ENCODE data around the gene LATS1.

The LATS1 gene

GRCh38 chr6:149723771-149724417, 6.0 kb upstream of the LATS1 start:
- H3K36me3 Mint-ChIP-seq (ENCODE audit: low read depth) = peaks cover 31% of the 10 kb centered on the region
- H3K4me1 Mint-ChIP-seq = no peaks in the 10 kb centered on the region
- no peak overlapping the region for H3K4me3 Mint-ChIP-seq
- no peaks in the 10 kb centered on the region for H3K9me3 Mint-ChIP-seq
- no peak overlapping the region for H3K27ac Mint-ChIP-seq
- TF ChIP-seq CTCF (IDR thresholded peaks at IDR 0.05; ENCODE audit: unreplicated experiment in 3 of 3) = peak; percentile 54 to 58 (median 56)
- no peaks in the 10 kb centered on the region for H3K27me3 Mint-ChIP-seq (ENCODE audit: low read depth)

- TF ChIP-seq CTCF (IDR thresholded peaks at IDR 0.05; ENCODE audit: unreplicated experiment in 3 of 3) = no peak
- H3K36me3 Mint-ChIP-seq (ENCODE audit: low read depth) = peaks cover 25% of the 10 kb centered on the region
- H3K27me3 Mint-ChIP-seq (ENCODE audit: low read depth) = no peaks in the 10 kb centered on the region
- no peaks in the 10 kb centered on the region for H3K9me3 Mint-ChIP-seq
- H3K27ac Mint-ChIP-seq = no peak overlapping the region
- peaks cover 3% of the 10 kb centered on the region for H3K4me1 Mint-ChIP-seq
- H3K4me3 Mint-ChIP-seq = no peak overlapping the region
These were observed 5.4 kb upstream of the LATS1 start for GRCh38 chr6:149723262-149723661.

DNA sequence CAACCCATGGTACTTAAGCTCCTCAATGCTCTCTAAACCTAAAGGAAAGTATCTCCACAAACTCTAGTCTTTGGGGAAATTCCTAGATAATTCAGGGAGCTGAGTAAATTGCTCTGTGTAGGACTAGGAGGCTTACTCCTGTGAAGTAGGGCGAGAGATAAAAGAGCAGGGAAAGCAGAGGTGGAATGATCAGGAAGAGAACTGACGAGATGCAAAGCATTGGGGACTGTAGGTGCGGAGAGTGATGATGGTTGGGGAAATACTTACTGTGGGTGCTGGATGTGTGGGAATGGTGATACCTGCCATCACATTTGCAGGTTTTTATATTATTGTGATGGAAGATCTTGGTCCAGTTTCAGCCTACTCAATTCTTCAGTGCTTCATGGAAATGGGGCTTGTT, 1.6 kb upstream of the LATS1 start:
- Mint-ChIP-seq H3K4me3 (peak overlapping the region; percentile 68 to 76 (median 68)), H3K27me3 (ENCODE audit: low read depth) (no peaks in the 10 kb centered on the region), H3K4me1 (peaks cover 22% of the 10 kb centered on the region), H3K27ac (peak overlapping the region; percentile 17 to 86 (median 84)), H3K9me3 (no peaks in the 10 kb centered on the region), H3K36me3 (ENCODE audit: low read depth) (peaks cover 8% of the 10 kb centered on the region)
- TF ChIP-seq CTCF (IDR thresholded peaks at IDR 0.05; ENCODE audit: unreplicated experiment in 3 of 3) = no peak

- Mint-ChIP-seq H3K4me1 (peaks cover 22% of the 10 kb centered on the region), H3K27ac (peak overlapping the region; percentile 96 to 98 (median 96)), H3K4me3 (peak overlapping the region; percentile 86 to 91 (median 90)), H3K27me3 (ENCODE audit: low read depth) (no peaks in the 10 kb centered on the region), H3K36me3 (ENCODE audit: low read depth) (peaks cover 12% of the 10 kb centered on the region), H3K9me3 (no peaks in the 10 kb centered on the region)
- no peak for TF ChIP-seq CTCF (IDR thresholded peaks at IDR 0.05; ENCODE audit: unreplicated experiment in 3 of 3)
These were observed 680 bp downstream of the LATS1 start for GRCh38 chr6:149717255-149717587.

- H3K4me3 Mint-ChIP-seq = peak overlapping the region; percentile 86 to 91 (median 90)
These were observed 1.5 kb downstream of the LATS1 start for GRCh38 chr6:149716181-149716963.

More at GRCh38 chr6:149716181-149716963, 1.5 kb downstream of the LATS1 start:
- Mint-ChIP-seq H3K9me3 (no peaks in the 10 kb centered on the region), H3K4me1 (peaks cover 22% of the 10 kb centered on the region), H3K27ac (peak overlapping the region; percentile 81 to 96 (median 96)), H3K27me3 (ENCODE audit: low read depth) (no peaks in the 10 kb centered on the region), H3K36me3 (ENCODE audit: low read depth) (peaks cover 16% of the 10 kb centered on the region)
- no peak for TF ChIP-seq CTCF (IDR thresholded peaks at IDR 0.05; ENCODE audit: unreplicated experiment in 3 of 3)
